Thoracic aorta (tissue), 2 donors: ENCODE measurements around the gene CHEK2. TPM values are rescaled to one million over a fixed set of nuclear protein-coding genes. Genes with fewer than 3 reads are reported as not detected.
"Not testable (repeated sequence)": the region's sequence is repeated elsewhere in the genome, so short reads cannot be mapped to it uniquely, and the experiment has no call there.

ENCODE experiments used
- ATAC-seq: fragments of 150-250 bp; one replicate; pipeline ENCODE4 v1.8.0; 2017; ENCODE audit warnings: low read depth; ENCODE audit not compliant: insufficient number of reproducible peaks, low FRiP score
- DNase-seq: peaks from one replicate; pipeline ENCODE4 v3.0.0-alpha.2; 2020; ENCODE audit warnings: low spot score
- H3K27ac ChIP-seq, 2 donors: fragments of 200-600 bp; sonication (generic); 1 replicate in 1 of 2; 2 replicates in 1 of 2; pipeline ENCODE4 v1.5.1; 2016; ENCODE audit warnings: mild to moderate bottlenecking in 2 of 2, moderate library complexity in 2 of 2
- H3K27me3 ChIP-seq: fragments of 200-600 bp; sonication (generic); replicated peaks from 2 replicates; pipeline ENCODE4 v1.6.0; 2016; ENCODE audit warnings: mild to moderate bottlenecking; ENCODE audit not compliant: insufficient read depth
- H3K36me3 ChIP-seq: fragments of 200-600 bp; sonication (generic); one replicate; pipeline ENCODE4 v1.5.1; 2016
- H3K4me1 ChIP-seq, 2 donors: fragments of 200-600 bp; sonication (generic); 1 replicate in 1 of 2; 2 replicates in 1 of 2; pipeline versions ENCODE4 v1.5.1 to v1.6.0; 2016; ENCODE audit warnings: low read depth in 2 of 2, mild to moderate bottlenecking in 1 of 2; ENCODE audit not compliant: control insufficient read depth in 1 of 2
- H3K4me3 ChIP-seq: fragments of 200-600 bp; sonication (generic); 2 replicates; pipeline ENCODE4 v1.5.1; 2016; ENCODE audit warnings: mild to moderate bottlenecking
- H3K9me3 ChIP-seq: fragments of 200-600 bp; sonication (generic); 2 replicates; pipeline ENCODE4 v1.5.1; 2016
- CTCF ChIP-seq: fragments of 200-600 bp; sonication (generic); IDR thresholded peaks from one replicate; pipeline ENCODE4 v1.5.1; 2019; ENCODE audit warnings: antibody characterized with exemption
- total RNA-seq, 2 donors: library from RNA; depleted of rRNA; stranded (reverse); fragments of >200 nt; gene quantifications; one replicate each; pipeline versions ENCODE4 v1.1.0 to v1.2.3, GENCODE V29; 2016

The CHEK2 gene
- total RNA-seq, 2 donors from 2014 or later, result 7.9 to 8.3 TPM

GRCh38 chr22:28759861-28760560 is 18.4 kb upstream of the CHEK2 start:
- TF ChIP-seq CTCF, result no peak
- H3K4me1 ChIP-seq, result no peaks in the 10 kb centered on the region
- H3K9me3 ChIP-seq, result no peaks in the 10 kb centered on the region
- no peak overlapping the region for H3K4me3 ChIP-seq
- H3K36me3 ChIP-seq, result no peaks in the 10 kb centered on the region
- H3K27ac ChIP-seq, result no peak overlapping the region
- no peak for DNase-seq
- no peaks in the 10 kb centered on the region for H3K27me3 ChIP-seq
- no peak for ATAC-seq

GRCh38 chr22:28754512-28754911 is 12.9 kb upstream of the CHEK2 start:
- H3K27ac ChIP-seq, H3K36me3 ChIP-seq, H3K9me3 ChIP-seq, H3K27me3 ChIP-seq, H3K4me1 ChIP-seq, H3K4me3 ChIP-seq, DNase-seq, ATAC-seq: not testable (repeated sequence)

- Histone ChIP-seq H3K27me3 (no peaks in the 10 kb centered on the region), H3K4me3 (no peak overlapping the region), H3K27ac (no peak overlapping the region), H3K36me3 (peaks cover 12% of the 10 kb centered on the region), H3K9me3 (no peaks in the 10 kb centered on the region), H3K4me1 (no peaks in the 10 kb centered on the region)
- ATAC-seq (no peak), DNase-seq (no peak)
- no peak for TF ChIP-seq CTCF
Observed at GRCh38 chr22:28750471-28750881, 8.9 kb upstream of the CHEK2 start.

GRCh38 chr22:28743852-28744251 is 2.2 kb upstream of the CHEK2 start:
- Histone ChIP-seq H3K9me3 (no peaks in the 10 kb centered on the region), H3K27me3 (no peaks in the 10 kb centered on the region), H3K27ac (no peak overlapping the region), H3K4me1 (peaks cover 8 to 13% of the 10 kb centered on the region in 2 donors), H3K36me3 (peaks cover 20% of the 10 kb centered on the region), H3K4me3 (no peak overlapping the region)
- DNase-seq (no peak), ATAC-seq (no peak)
- TF ChIP-seq CTCF, result no peak

GRCh38 chr22:28742562-28742962 is 942 bp upstream of the CHEK2 start:
- peak overlapping the region; percentile 98 for H3K27ac ChIP-seq
- peaks cover 8 to 13% of the 10 kb centered on the region in 2 donors for H3K4me1 ChIP-seq
- no peaks in the 10 kb centered on the region for H3K9me3 ChIP-seq
- H3K4me3 ChIP-seq, result peak overlapping the region; percentile 94
- no peaks in the 10 kb centered on the region for H3K27me3 ChIP-seq
- no peak for TF ChIP-seq CTCF
- no peak for ATAC-seq
- no peak for DNase-seq
- peaks cover 17% of the 10 kb centered on the region for H3K36me3 ChIP-seq
